Immature natural killer cell (primary cell): ENCODE measurements around the gene UBE2G2. TPM values are rescaled to one million over a fixed set of nuclear protein-coding genes. Genes with fewer than 3 reads are reported as not detected.

Experiments used
- DNase-seq, 3 donors: peaks; one replicate each; pipeline ENCODE4 v3.0.0; 2022; ENCODE audit warnings: mixed read lengths in 1 of 3
- H3K27ac Mint-ChIP-seq, 6 donors: one replicate each; pipeline ENCODE4 v1.8.0; 2020; ENCODE audit warnings: mixed read lengths in 6 of 6, mild to moderate bottlenecking in 5 of 6, inconsistent platforms in 4 of 6, moderate library complexity in 3 of 6
- H3K27me3 Mint-ChIP-seq, 3 donors: one replicate each; pipeline ENCODE4 v1.8.0; 2020 to 2021; ENCODE audit warnings: low read depth in 3 of 3, mild to moderate bottlenecking in 3 of 3, mixed read lengths in 3 of 3, moderate library complexity in 3 of 3, inconsistent platforms in 1 of 3
- H3K36me3 Mint-ChIP-seq, 3 donors: one replicate each; pipeline ENCODE4 v1.8.0; 2020; ENCODE audit warnings: mixed read lengths in 3 of 3, inconsistent platforms in 2 of 3, mild to moderate bottlenecking in 2 of 3
- H3K4me1 Mint-ChIP-seq, 2 donors: one replicate each; pipeline ENCODE4 v1.8.0; 2020; ENCODE audit warnings: inconsistent platforms in 2 of 2, mild to moderate bottlenecking in 2 of 2, mixed read lengths in 2 of 2, moderate library complexity in 1 of 2
- H3K4me3 Mint-ChIP-seq, 5 donors: one replicate each; pipeline ENCODE4 v1.8.0; 2020; ENCODE audit warnings: mild to moderate bottlenecking in 5 of 5, mixed read lengths in 5 of 5, inconsistent platforms in 3 of 5, moderate library complexity in 3 of 5
- H3K9me3 Mint-ChIP-seq, 6 donors: one replicate each; pipeline ENCODE4 v1.8.0; 2020; ENCODE audit warnings: mild to moderate bottlenecking in 6 of 6, mixed read lengths in 6 of 6, inconsistent platforms in 4 of 6, moderate library complexity in 3 of 6
- polyA plus RNA-seq, 3 donors: library from polyadenylated mRNA; unstranded; fragments of 300-500 nt; fragmentation: Illumina TruSeq; gene quantifications; one replicate each; pipeline ENCODE4 v1.2.3, GENCODE V29; 2021

The UBE2G2 gene
- polyA plus RNA-seq, 3 donors from 2014 or later = 43.6 to 62.9 (median 56.2) TPM

DNA sequence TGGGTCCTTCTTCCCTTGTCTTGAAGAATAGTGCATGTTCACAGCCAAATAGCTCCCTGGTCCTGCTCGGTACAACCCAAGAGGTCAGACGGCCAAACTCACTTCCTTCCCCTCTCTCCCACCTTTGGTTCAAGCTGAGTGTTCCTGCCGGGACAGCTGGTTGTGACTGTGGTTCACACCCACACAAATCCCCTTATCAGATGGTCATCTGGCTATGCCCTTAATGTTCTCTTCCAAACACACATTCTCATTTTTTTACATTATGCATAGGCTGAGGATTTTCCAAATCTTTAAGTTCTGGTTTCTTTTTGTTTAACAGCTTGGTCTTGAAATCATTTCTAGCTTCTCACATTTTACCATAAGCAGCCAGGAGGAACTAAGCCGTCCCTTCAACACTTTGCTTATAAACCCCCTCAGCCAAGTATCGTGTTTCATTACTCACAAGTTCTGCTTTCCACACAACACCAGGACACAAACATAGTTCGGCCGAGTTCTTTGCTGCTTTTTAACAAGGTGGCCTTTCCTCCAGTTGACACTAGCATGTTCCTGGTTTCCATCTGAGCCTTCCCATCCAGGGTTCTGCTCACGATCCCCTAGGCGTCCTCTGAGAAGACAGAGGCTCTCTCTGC is 70.6 kb downstream of the UBE2G2 start:
- H3K9me3 Mint-ChIP-seq = no peaks in the 10 kb centered on the region
- H3K27ac Mint-ChIP-seq = no peak overlapping the region
- H3K4me3 Mint-ChIP-seq = no peak overlapping the region
- H3K36me3 Mint-ChIP-seq = no peaks in the 10 kb centered on the region
- H3K27me3 Mint-ChIP-seq = peaks cover 2 to 7% (median 6%) of the 10 kb centered on the region in 3 donors
- no peaks in the 10 kb centered on the region for H3K4me1 Mint-ChIP-seq
- DNase-seq = no peak

- no peaks in the 10 kb centered on the region for H3K9me3 Mint-ChIP-seq
- DNase-seq = no peak
- no peak overlapping the region for H3K27ac Mint-ChIP-seq
- H3K36me3 Mint-ChIP-seq = no peaks in the 10 kb centered on the region
- no peak overlapping the region for H3K4me3 Mint-ChIP-seq
- H3K27me3 Mint-ChIP-seq = peaks cover 2 to 11% (median 6%) of the 10 kb centered on the region in 3 donors
- no peaks in the 10 kb centered on the region for H3K4me1 Mint-ChIP-seq
These were observed 71.6 kb downstream of the UBE2G2 start for GRCh38 chr21:44730028-44730395.

DNA sequence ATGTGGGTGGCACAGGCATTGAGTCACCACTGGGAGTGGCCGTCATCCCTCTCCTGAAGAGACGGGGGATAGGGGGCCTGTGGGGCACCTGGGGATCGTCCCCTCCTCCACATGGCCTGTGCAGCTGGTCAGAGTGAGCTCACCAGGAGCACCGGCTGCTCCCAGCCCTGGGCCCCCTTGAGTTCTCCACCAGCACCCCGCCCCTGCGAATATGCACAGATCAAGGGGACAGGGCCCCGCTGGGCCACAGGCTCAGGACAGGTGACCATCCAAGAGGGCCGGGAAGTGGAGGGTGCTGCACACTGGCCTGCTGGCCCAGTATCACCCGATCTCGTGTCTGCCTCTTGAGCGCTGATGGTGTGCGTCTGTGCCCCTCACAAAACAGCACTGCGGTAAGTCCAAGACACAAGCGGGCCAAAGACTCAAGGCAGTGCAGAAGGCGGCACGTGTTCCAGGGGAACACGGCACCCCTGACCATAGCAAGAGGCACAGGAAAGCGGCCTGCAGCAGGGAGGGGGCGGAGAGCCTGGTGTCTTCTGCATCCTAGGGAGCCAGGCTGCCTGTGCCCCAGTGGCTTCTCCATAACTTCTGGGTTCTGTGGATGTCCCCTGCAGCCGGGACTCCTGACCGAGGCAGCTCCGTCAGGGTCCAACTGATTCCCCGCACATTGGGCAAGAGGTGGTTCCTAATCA is 72.1 kb downstream of the UBE2G2 start:
- H3K27me3 Mint-ChIP-seq = peaks cover 2 to 14% (median 6%) of the 10 kb centered on the region in 3 donors
- no peaks in the 10 kb centered on the region for H3K36me3 Mint-ChIP-seq
- DNase-seq = no peak

DNA sequence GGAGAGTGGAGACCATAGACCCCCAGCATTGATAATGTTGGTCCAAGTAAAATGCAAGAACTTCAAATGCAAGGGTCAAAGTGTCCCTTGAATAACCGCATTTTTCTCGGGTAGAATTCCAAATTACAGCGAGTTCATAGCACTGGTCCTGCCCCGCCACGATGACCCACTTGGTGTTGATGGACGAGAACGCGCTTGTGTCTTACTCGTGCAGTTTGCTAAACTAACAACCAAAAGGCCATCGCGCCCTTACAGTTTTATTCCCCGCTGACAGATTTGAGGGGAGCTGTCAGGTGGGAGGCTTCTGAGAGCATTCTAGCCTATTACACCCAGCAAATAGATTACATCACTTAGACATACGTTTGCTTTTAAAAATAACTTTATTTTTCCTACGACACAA is 72.9 kb downstream of the UBE2G2 start:
- H3K9me3 Mint-ChIP-seq = no peaks in the 10 kb centered on the region
- peaks cover 0 to 2% of the 10 kb centered on the region in 2 donors for H3K4me1 Mint-ChIP-seq
- no peak for DNase-seq
- H3K4me3 Mint-ChIP-seq = no peak overlapping the region
- H3K36me3 Mint-ChIP-seq = no peaks in the 10 kb centered on the region
- H3K27me3 Mint-ChIP-seq = peaks cover 2 to 17% (median 11%) of the 10 kb centered on the region in 3 donors
- no peak overlapping the region for H3K27ac Mint-ChIP-seq

More for the DNA sequence above, 72.1 kb downstream of the UBE2G2 start:
- Mint-ChIP-seq H3K9me3 (no peaks in the 10 kb centered on the region), H3K27ac (no peak overlapping the region), H3K4me1 (no peaks in the 10 kb centered on the region), H3K4me3 (no peak overlapping the region)

- Mint-ChIP-seq H3K4me1 (peaks cover 8 to 10% of the 10 kb centered on the region in 2 donors), H3K27ac (no peak overlapping the region), H3K27me3 (peaks cover 7 to 23% (median 15%) of the 10 kb centered on the region in 3 donors), H3K4me3 (no peak overlapping the region), H3K36me3 (peaks cover 0 to 2% (median 0%) of the 10 kb centered on the region in 3 donors), H3K9me3 (no peaks in the 10 kb centered on the region)
- no peak for DNase-seq
These were observed 73.9 kb downstream of the UBE2G2 start for GRCh38 chr21:44727757-44728156.

DNA sequence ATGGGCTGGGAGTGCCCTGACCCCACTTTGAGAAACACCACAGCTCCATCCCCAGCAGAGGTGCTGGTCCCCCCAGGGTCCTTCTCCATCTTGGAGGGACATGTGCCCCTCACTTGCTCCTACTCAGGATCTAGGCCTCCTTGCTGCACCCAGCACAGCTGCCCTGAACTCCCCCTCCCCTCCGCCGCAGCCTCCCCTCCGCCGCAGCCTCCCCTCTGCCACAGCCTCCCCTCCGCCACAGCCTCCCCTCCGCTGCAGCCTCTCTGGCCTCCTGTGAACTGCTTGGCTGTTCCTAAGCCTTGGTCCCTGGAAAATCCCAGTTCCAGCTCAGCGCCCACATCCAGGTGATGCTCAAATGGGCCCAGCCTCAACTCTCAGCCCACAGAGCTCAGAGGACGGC is 74.3 kb downstream of the UBE2G2 start:
- Mint-ChIP-seq H3K4me3 (no peak overlapping the region), H3K4me1 (peaks cover 12 to 13% of the 10 kb centered on the region in 2 donors), H3K27me3 (peaks cover 7 to 28% (median 19%) of the 10 kb centered on the region in 3 donors), H3K36me3 (peaks cover 0 to 6% (median 0%) of the 10 kb centered on the region in 3 donors), H3K9me3 (no peaks in the 10 kb centered on the region), H3K27ac (no peak overlapping the region)
- no peak for DNase-seq

DNA sequence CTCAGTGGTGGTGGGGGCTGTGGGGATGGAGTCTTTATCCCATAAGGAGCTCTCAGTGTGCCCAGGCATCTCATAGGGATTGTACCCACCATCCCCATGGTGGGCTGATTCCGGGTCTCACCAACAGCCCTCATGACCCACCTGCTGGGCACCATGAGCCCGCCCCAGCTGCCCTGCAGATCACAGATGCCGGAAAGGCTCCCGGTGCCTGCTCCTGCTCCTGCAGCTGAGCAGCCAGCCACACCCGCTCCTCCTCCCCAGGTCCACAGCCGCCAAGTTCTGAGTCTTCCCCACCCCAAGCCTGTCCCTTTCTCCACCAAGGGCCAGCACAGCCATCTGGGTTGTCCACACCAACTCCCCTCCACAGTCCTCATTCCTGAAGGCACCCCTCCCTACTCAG is 74.8 kb downstream of the UBE2G2 start:
- peaks cover 8 to 28% (median 22%) of the 10 kb centered on the region in 3 donors for H3K27me3 Mint-ChIP-seq
- DNase-seq = no peak
- no peaks in the 10 kb centered on the region for H3K9me3 Mint-ChIP-seq
- H3K4me1 Mint-ChIP-seq = peaks cover 12 to 15% of the 10 kb centered on the region in 2 donors
- H3K36me3 Mint-ChIP-seq = peaks cover 0 to 6% (median 0%) of the 10 kb centered on the region in 3 donors
- no peak overlapping the region for H3K4me3 Mint-ChIP-seq
- H3K27ac Mint-ChIP-seq = no peak overlapping the region

DNA sequence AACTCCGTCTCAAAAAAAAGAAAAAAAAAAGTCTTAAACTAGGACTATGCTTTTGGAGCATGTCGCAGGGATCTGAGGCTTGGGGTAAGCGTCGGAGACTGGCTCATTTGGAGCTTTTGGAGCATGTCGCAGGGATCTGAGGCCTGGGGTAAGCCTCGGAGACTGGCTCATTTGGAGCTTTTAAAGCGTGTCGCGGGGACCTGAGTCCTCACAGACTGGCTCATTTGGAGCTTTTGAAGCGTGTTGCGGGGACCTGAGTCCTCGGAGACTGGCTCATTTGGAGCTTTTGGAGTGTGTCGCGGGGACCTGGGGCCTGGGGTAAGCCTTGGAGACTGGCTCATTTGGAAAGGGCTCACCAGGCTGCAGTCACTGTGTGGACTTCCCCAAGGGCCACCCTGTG is 76.7 kb downstream of the UBE2G2 start:
- H3K27me3 Mint-ChIP-seq = peaks cover 7 to 34% (median 18%) of the 10 kb centered on the region in 3 donors
- no peak overlapping the region for H3K27ac Mint-ChIP-seq
- no peak overlapping the region for H3K4me3 Mint-ChIP-seq
- H3K9me3 Mint-ChIP-seq = no peaks in the 10 kb centered on the region
- peaks cover 0 to 6% (median 0%) of the 10 kb centered on the region in 3 donors for H3K36me3 Mint-ChIP-seq
- peaks cover 12 to 15% of the 10 kb centered on the region in 2 donors for H3K4me1 Mint-ChIP-seq
- no peak for DNase-seq

DNA sequence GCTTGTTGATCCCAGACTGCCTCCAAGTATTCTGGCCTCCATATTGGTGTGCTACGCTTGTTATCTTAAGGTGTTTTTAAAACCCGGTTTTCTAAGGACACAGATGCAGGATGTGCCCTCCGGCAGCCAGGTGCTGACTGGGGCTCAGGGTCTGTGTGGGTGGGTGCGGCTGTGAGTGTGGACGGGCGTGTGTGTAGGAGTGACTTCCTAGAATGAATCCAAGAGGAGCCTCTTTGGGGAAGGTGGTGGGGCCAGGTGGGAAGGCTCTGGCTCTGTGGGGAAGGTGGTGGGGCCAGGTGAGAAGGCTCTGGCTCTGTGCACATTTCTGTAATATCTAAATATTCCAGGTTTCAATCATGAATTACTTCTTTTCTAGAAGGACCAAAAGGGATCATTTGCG is 77.4 kb downstream of the UBE2G2 start:
- H3K4me3 Mint-ChIP-seq = peak overlapping the region in 3 of 5 donors; percentile 23 to 45 (median 40)
- peaks cover 7 to 38% (median 18%) of the 10 kb centered on the region in 3 donors for H3K27me3 Mint-ChIP-seq
- no peak for DNase-seq
- peaks cover 12 to 15% of the 10 kb centered on the region in 2 donors for H3K4me1 Mint-ChIP-seq
- H3K27ac Mint-ChIP-seq = no peak overlapping the region
- peaks cover 0 to 6% (median 0%) of the 10 kb centered on the region in 3 donors for H3K36me3 Mint-ChIP-seq
- H3K9me3 Mint-ChIP-seq = no peaks in the 10 kb centered on the region

GRCh38 chr21:44723177-44724131 is 78.2 kb downstream of the UBE2G2 start:
- H3K36me3 Mint-ChIP-seq = peaks cover 0 to 6% (median 0%) of the 10 kb centered on the region in 3 donors
- H3K9me3 Mint-ChIP-seq = no peaks in the 10 kb centered on the region
- peak; percentile 22 to 36 (median 31) for DNase-seq
- no peak overlapping the region for H3K27ac Mint-ChIP-seq
- peak overlapping the region; percentile 53 to 77 (median 67) for H3K4me3 Mint-ChIP-seq
- peaks cover 12 to 15% of the 10 kb centered on the region in 2 donors for H3K4me1 Mint-ChIP-seq
- peaks cover 10 to 38% (median 22%) of the 10 kb centered on the region in 3 donors for H3K27me3 Mint-ChIP-seq

DNA sequence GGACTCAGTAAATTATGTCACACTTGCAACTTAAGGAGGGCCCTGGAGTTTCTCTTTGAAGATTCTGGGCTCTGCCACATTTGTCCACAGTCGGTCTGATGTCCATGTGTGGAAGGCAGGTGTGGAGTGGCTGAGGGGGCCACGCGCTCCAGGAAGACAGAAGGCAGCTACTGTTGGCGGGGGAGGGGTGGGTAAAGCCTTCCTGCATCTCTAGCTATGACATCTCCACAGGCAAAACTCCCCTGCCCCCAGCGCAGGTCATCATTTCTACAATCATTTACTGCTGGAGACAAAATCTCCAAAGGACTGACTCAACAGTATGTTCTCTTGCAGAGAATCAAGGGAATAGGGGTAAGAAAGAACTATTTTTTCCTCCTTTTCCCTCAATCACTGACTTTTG is 78.9 kb downstream of the UBE2G2 start:
- H3K4me3 Mint-ChIP-seq = peak overlapping the region in 4 of 5 donors; percentile 53 to 77 (median 64)
- H3K9me3 Mint-ChIP-seq = no peaks in the 10 kb centered on the region
- peak overlapping the region in 1 of 6 donors; percentile 8 for H3K27ac Mint-ChIP-seq

DNA sequence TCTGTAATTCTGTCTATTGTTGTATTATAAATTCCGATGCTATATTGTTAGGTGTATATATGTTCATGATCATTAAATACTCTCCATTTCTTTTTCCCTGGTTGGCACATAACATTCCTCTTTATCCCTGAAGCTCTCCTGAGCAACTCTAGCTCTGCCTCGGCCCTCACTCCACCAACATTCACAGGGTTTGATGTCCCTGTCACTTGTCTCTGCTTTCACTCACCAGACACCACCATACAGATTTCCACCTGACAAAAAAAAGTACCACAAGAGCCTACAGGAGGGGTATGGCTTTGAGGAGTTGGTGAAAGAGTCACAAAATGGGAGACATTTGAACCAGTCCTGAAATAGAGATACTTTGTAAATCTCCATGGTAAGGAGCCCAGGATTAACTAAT is 81.5 kb downstream of the UBE2G2 start:
- DNase-seq = no peak
- H3K27me3 Mint-ChIP-seq = peaks cover 18 to 30% (median 30%) of the 10 kb centered on the region in 3 donors
- no peak overlapping the region for H3K4me3 Mint-ChIP-seq
- peaks cover 12 to 15% of the 10 kb centered on the region in 2 donors for H3K4me1 Mint-ChIP-seq
- H3K27ac Mint-ChIP-seq = no peak overlapping the region
- peaks cover 0 to 6% (median 0%) of the 10 kb centered on the region in 3 donors for H3K36me3 Mint-ChIP-seq
- H3K9me3 Mint-ChIP-seq = no peaks in the 10 kb centered on the region

More for the DNA sequence above, 78.9 kb downstream of the UBE2G2 start:
- DNase-seq = no peak
- Mint-ChIP-seq H3K36me3 (peaks cover 0 to 6% (median 0%) of the 10 kb centered on the region in 3 donors), H3K27me3 (peaks cover 13 to 34% (median 27%) of the 10 kb centered on the region in 3 donors), H3K4me1 (peaks cover 12 to 15% of the 10 kb centered on the region in 2 donors)
